NT2/D1 (cell line): ENCODE data around the gene LHB.

ENCODE experiments used
- YY1 ChIP-seq: IDR thresholded peaks from 2 replicates; pipeline ENCODE4 v1.6.1; 2011; ENCODE audit not compliant: insufficient read length, insufficient read depth
- ZNF274 ChIP-seq: IDR thresholded peaks from 2 replicates; pipeline ENCODE4 v1.6.1; 2011; ENCODE audit warnings: mild to moderate bottlenecking, low read depth, low read length

DNA sequence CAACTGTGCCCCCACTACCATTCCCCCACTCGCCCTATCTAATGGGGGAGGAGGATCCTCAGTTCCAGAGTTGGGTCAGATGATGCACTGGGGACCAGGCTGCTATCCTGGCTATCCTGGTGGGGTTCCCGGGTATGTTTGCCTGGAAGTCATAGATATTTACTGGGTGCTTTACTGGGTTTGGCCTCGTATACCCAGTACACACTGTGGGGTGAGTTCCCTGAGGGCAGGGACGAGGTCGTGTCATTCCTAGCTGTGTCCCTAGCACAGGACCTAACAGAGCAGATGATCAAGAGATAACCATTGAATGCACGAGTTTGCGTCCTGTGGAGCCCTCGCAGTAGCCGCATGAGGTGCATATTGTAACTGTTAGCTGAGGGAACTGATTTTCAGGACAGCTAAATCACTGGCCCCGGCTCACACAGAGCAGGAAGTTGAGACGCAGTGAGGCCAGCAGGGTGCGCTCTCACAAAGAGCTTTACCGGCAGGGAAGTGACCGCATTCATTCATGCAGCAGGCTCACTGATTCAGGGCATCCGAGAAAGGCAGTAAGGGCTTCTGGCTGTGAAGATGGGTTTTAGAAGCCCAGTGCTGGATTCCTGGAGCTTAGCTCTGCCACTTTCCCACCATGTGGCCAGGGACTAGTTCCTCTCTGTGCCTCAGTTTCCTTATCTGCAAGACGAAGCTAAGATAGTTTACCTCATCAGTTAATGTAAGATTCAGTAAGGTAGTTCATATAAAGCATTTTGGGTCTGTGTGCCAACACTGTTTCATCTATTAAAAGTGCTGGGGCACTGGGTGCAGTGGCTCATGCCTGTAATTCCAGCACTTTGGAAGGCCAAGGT, 17.2 kb downstream of the LHB start:
- TF ChIP-seq YY1, result no peak
- TF ChIP-seq ZNF274, result no peak
